ENCODE results near the gene XAGE2.

Gene XAGE2

GRCh38 chrX:52378870-52379269 is 10.0 kb downstream of the XAGE2 start:
- H3K9me3 ChIP-seq (ENCODE audit: insufficient read depth, low read length) = no peaks in the 10 kb centered on the region
- no peaks in the 10 kb centered on the region for H3K9me2 ChIP-seq (replicated peaks; ENCODE audit: insufficient read depth, low read length)
- H2AFZ ChIP-seq (ENCODE audit: low read depth, low read length, severe bottlenecking) = no peak overlapping the region
- H3K4me2 ChIP-seq (ENCODE audit: low read depth, low read length, poor library complexity, severe bottlenecking) = no peak overlapping the region
- H3K27ac ChIP-seq (ENCODE audit: low read depth, low read length) = no peak overlapping the region
- H4K20me1 ChIP-seq (ENCODE audit: low read depth, low read length) = no peaks in the 10 kb centered on the region
- H3K36me3 ChIP-seq (ENCODE audit: low read length) = no peaks in the 10 kb centered on the region
- no peaks in the 10 kb centered on the region for H3F3A ChIP-seq (ENCODE audit: insufficient read depth)
- no peak overlapping the region for H3K9ac ChIP-seq (ENCODE audit: low read length)
- no peak overlapping the region for H3K4me3 ChIP-seq (ENCODE audit: insufficient read depth, low read length, poor library complexity, severe bottlenecking)
- H3K27me3 ChIP-seq (ENCODE audit: low read length) = no peaks in the 10 kb centered on the region
- no peaks in the 10 kb centered on the region for H3K79me2 ChIP-seq (ENCODE audit: insufficient read depth, low read length)
- no peak for TF ChIP-seq EZH2phosphoT487 (conservative IDR thresholded peaks at IDR 0.05; ENCODE audit: low read length)
- no peak for TF ChIP-seq CTCF (IDR thresholded peaks at IDR 0.05; ENCODE audit: insufficient read depth, low read length, poor library complexity, severe bottlenecking)

- TF ChIP-seq CTCF (IDR thresholded peaks at IDR 0.05; ENCODE audit: insufficient read depth, low read length, poor library complexity, severe bottlenecking) (no peak), EZH2phosphoT487 (conservative IDR thresholded peaks at IDR 0.05; ENCODE audit: low read length) (no peak)
- H4K20me1 ChIP-seq (ENCODE audit: low read depth, low read length) = no peaks in the 10 kb centered on the region
- H3K36me3 ChIP-seq (ENCODE audit: low read length) = no peaks in the 10 kb centered on the region
- no peaks in the 10 kb centered on the region for H3K79me2 ChIP-seq (ENCODE audit: insufficient read depth, low read length)
- H3K4me2 ChIP-seq (ENCODE audit: low read depth, low read length, poor library complexity, severe bottlenecking) = no peak overlapping the region
- H3K9me3 ChIP-seq (ENCODE audit: insufficient read depth, low read length) = no peaks in the 10 kb centered on the region
- no peak overlapping the region for H3K27ac ChIP-seq (ENCODE audit: low read depth, low read length)
- H2AFZ ChIP-seq (ENCODE audit: low read depth, low read length, severe bottlenecking) = no peak overlapping the region
- no peaks in the 10 kb centered on the region for H3K27me3 ChIP-seq (ENCODE audit: low read length)
- H3K4me3 ChIP-seq (ENCODE audit: insufficient read depth, low read length, poor library complexity, severe bottlenecking) = no peak overlapping the region
- no peak overlapping the region for H3K9ac ChIP-seq (ENCODE audit: low read length)
- no peaks in the 10 kb centered on the region for H3K9me2 ChIP-seq (replicated peaks; ENCODE audit: insufficient read depth, low read length)
- no peaks in the 10 kb centered on the region for H3F3A ChIP-seq (ENCODE audit: insufficient read depth)
Measured at GRCh38 chrX:52380993-52381392, 12.2 kb downstream of the XAGE2 start.

- Histone ChIP-seq H4K20me1 (ENCODE audit: low read depth, low read length) (no peaks in the 10 kb centered on the region), H3K27me3 (ENCODE audit: low read length) (no peaks in the 10 kb centered on the region), H3K27ac (ENCODE audit: low read depth, low read length) (no peak overlapping the region), H3K79me2 (ENCODE audit: insufficient read depth, low read length) (no peaks in the 10 kb centered on the region), H2AFZ (ENCODE audit: low read depth, low read length, severe bottlenecking) (no peak overlapping the region), H3K9me3 (ENCODE audit: insufficient read depth, low read length) (no peaks in the 10 kb centered on the region), H3K4me3 (ENCODE audit: insufficient read depth, low read length, poor library complexity, severe bottlenecking) (no peak overlapping the region), H3K36me3 (ENCODE audit: low read length) (no peaks in the 10 kb centered on the region), H3K4me2 (ENCODE audit: low read depth, low read length, poor library complexity, severe bottlenecking) (no peak overlapping the region), H3K9me2 (replicated peaks; ENCODE audit: insufficient read depth, low read length) (no peaks in the 10 kb centered on the region), H3F3A (ENCODE audit: insufficient read depth) (no peaks in the 10 kb centered on the region), H3K9ac (ENCODE audit: low read length) (no peak overlapping the region)
- TF ChIP-seq CTCF (IDR thresholded peaks at IDR 0.05; ENCODE audit: insufficient read depth, low read length, poor library complexity, severe bottlenecking) (no peak), EZH2phosphoT487 (conservative IDR thresholded peaks at IDR 0.05; ENCODE audit: low read length) (no peak)
Measured at GRCh38 chrX:52410439-52411394, 41.9 kb downstream of the XAGE2 start.
